ENCODE results near the gene BAHCC1.

GRCh38 chr17:81427173-81428120 is 32.2 kb downstream of the BAHCC1 start:
- no peak for TF ChIP-seq CTCF (IDR thresholded peaks at IDR 0.05)
- no peak for TF ChIP-seq EZH2 (IDR thresholded peaks at IDR 0.05)
- TF ChIP-seq EZH2phosphoT487 (IDR thresholded peaks at IDR 0.05), result no peak

Data from neural progenitor cell (in vitro differentiated cells).